Psoas muscle (tissue), 8 donors: ENCODE data around the gene TEX19. TPM values are rescaled to one million over a fixed set of nuclear protein-coding genes. Genes with fewer than 3 reads are reported as not detected.
"Not testable (repeated sequence)": the region's sequence is repeated elsewhere in the genome, so short reads cannot be mapped to it uniquely, and the experiment has no call there.

ENCODE experiments used
- ATAC-seq, 4 donors: fragments of 200-7000 bp; cut with Tn5 transposase; one replicate each; pipeline ENCODE4 v1.9.1; 2020; ENCODE audit warnings: moderate library complexity in 3 of 4, mild to moderate bottlenecking in 2 of 4
- DNase-seq, 2 donors: peaks; one replicate each; pipeline ENCODE4 v3.0.0-alpha.2; 2020
- H3K27ac ChIP-seq: fragments of 200-600 bp; one replicate; pipeline ENCODE4 v1.8.0; 2022
- H3K27me3 ChIP-seq, 3 donors: fragments of 200-600 bp in 1 of 3; one replicate each; pipeline versions ENCODE4 v1.6.1 to v1.8.0; 2013 to 2022; ENCODE audit warnings: low read length in 2 of 3, mild to moderate bottlenecking in 2 of 3, moderate library complexity in 1 of 3; ENCODE audit not compliant: insufficient read depth in 3 of 3
- H3K36me3 ChIP-seq, 2 donors: fragments of 200-600 bp in 1 of 2; one replicate each; pipeline versions ENCODE4 v1.6.1 to v1.8.0; 2013 to 2022; ENCODE audit warnings: low read depth in 1 of 2, mild to moderate bottlenecking in 1 of 2, moderate library complexity in 1 of 2; ENCODE audit not compliant: insufficient read depth in 1 of 2
- H3K4me1 ChIP-seq: fragments of 200-600 bp; one replicate; pipeline ENCODE4 v1.8.0; 2022
- H3K4me3 ChIP-seq: fragments of 200-600 bp; one replicate; pipeline ENCODE4 v1.8.0; 2022; ENCODE audit warnings: mild to moderate bottlenecking
- H3K9me3 ChIP-seq: fragments of 200-600 bp; one replicate; pipeline ENCODE4 v1.8.0; 2022
- CTCF ChIP-seq: fragments of 200-600 bp; IDR thresholded peaks from one replicate; pipeline ENCODE4 v1.8.0; 2022; ENCODE audit warnings: antibody characterized with exemption
- WGBS, 3 donors: extraction: QIAGEN DNeasy Blood & Tissue Kit; methylation state at CpG; one replicate each; pipeline versions ENCODE4 v1.1.6 to v1.1.7; 2013; 5-methylcytosine and 5-hydroxymethylcytosine counted together
- intact Hi-C, 2 donors: fragments of 100-400 bp; cut with DNase I; formaldehyde crosslinking; loops; one replicate each; pipeline versions ENCODE4 v1.11.0 to v1.14.2; 2022
- polyA plus RNA-seq, 3 donors: library from polyadenylated mRNA; stranded (reverse); fragments of 200-250 nt; gene quantifications; one replicate each; pipeline ENCODE4 v1.2.3, GENCODE V29; 2013
- total RNA-seq, 4 donors: library from RNA; stranded (reverse); fragmentation: NEBNext Ultra II Directional in 2 of 4; extraction: Animal tissue kit (Norgen Biotek cat#: 25700) in 2 of 4; gene quantifications; one replicate each; pipeline versions ENCODE4 v1.2.1 to v1.2.4, GENCODE V29; 2021 to 2023
- donor health status: healthy with polysubstance abuse.
- donor health status: DM: no; HTN: no; CAD: no; lungs with moderate emphysema.
- donor health status: Bipolar disorder and iron deficiency.
- donor health status: healthy.
- donor health status: DM: yes; HTN: yes; CAD: no.
- donor health status: DM: no; HTN: no; CAD: no.
- donor health status: DM: no; HTN: no; CAD: no.
- donor health status: DM: yes; HTN: yes; CAD: no.

Gene TEX19
- total and polyA plus RNA-seq, 7 donors: 0.07 to 0.35 (median 0.17) TPM; not detected in 2

GRCh38 chr17:82375359-82376041, 16.5 kb downstream of the TEX19 start:
- DNase-seq: peak in 1 of 2 donors; percentile 42
- Histone ChIP-seq H3K27ac (no peak overlapping the region), H3K4me1 (peaks cover 12% of the 10 kb centered on the region), H3K27me3 (peaks cover 0 to 78% (median 32%) of the 10 kb centered on the region in 3 donors), H3K4me3 (no peak overlapping the region), H3K36me3 (no peaks in the 10 kb centered on the region), H3K9me3 (no peaks in the 10 kb centered on the region)
- WGBS, 3 donors: 73 to 75% (median 75%) methylated on average over 41 to 46 of the region's 46 CpGs
- ATAC-seq: no peak
- intact Hi-C loops: no loop called here
- no peak for TF ChIP-seq CTCF

- 72 to 80% (median 78%) methylated on average over 12 to 16 of the region's 16 CpGs for WGBS, 3 donors
- Histone ChIP-seq H3K9me3 (no peaks in the 10 kb centered on the region), H3K4me3 (no peak overlapping the region), H3K27ac (no peak overlapping the region), H3K27me3 (peaks cover 0 to 77% (median 25%) of the 10 kb centered on the region in 3 donors), H3K36me3 (no peaks in the 10 kb centered on the region), H3K4me1 (peaks cover 7% of the 10 kb centered on the region)
- intact Hi-C loops: no loop called here
- TF ChIP-seq CTCF: no peak
- ATAC-seq (no peak), DNase-seq (peak in 1 of 2 donors; percentile 48)
Observed at GRCh38 chr17:82376042-82376730, 17.1 kb downstream of the TEX19 start.

GRCh38 chr17:82377294-82377693, 18.2 kb downstream of the TEX19 start:
- ATAC-seq, H3K27ac ChIP-seq, DNase-seq, intact Hi-C loops, H3K9me3 ChIP-seq, H3K4me1 ChIP-seq, H3K4me3 ChIP-seq, H3K36me3 ChIP-seq: not testable (repeated sequence)
- WGBS, 3 donors: 48 to 66% (median 63%) methylated on average over 2 to 3 of the region's 5 CpGs
- peaks cover 0 to 76% (median 20%) of the 10 kb centered on the region in 3 donors for H3K27me3 ChIP-seq

GRCh38 chr17:82377924-82378740, 19.1 kb downstream of the TEX19 start:
- H3K27ac ChIP-seq: no peak overlapping the region
- intact Hi-C loops: no loop called here
- no peak for TF ChIP-seq CTCF
- no peaks in the 10 kb centered on the region for H3K4me1 ChIP-seq
- ATAC-seq (peak in 1 of 4 donors; percentile 24), DNase-seq (no peak)
- WGBS, 3 donors: 35 to 46% (median 35%) methylated on average over 31 of the region's 31 CpGs
- H3K9me3 ChIP-seq: no peaks in the 10 kb centered on the region
- peaks cover 0 to 77% (median 20%) of the 10 kb centered on the region in 3 donors for H3K27me3 ChIP-seq
- H3K36me3 ChIP-seq: no peaks in the 10 kb centered on the region
- H3K4me3 ChIP-seq: no peak overlapping the region

GRCh38 chr17:82378741-82379021, 19.6 kb downstream of the TEX19 start:
- TF ChIP-seq CTCF: no peak
- WGBS, 3 donors: 26 to 38% (median 36%) methylated on average over 10 of the region's 10 CpGs
- Histone ChIP-seq H3K27ac (no peak overlapping the region), H3K4me3 (no peak overlapping the region), H3K36me3 (no peaks in the 10 kb centered on the region), H3K9me3 (no peaks in the 10 kb centered on the region), H3K27me3 (peaks cover 0 to 80% (median 20%) of the 10 kb centered on the region in 3 donors), H3K4me1 (peaks cover 3% of the 10 kb centered on the region)
- intact Hi-C loops: no loop called here
- no peak for ATAC-seq
- DNase-seq: no peak
